GM12878 (cell line): ENCODE measurements around the gene SLC37A2. TPM values are rescaled to one million over a fixed set of nuclear protein-coding genes. Genes with fewer than 3 reads are reported as not detected.
"Not testable (repeated sequence)": the region's sequence is repeated elsewhere in the genome, so short reads cannot be mapped to it uniquely, and the experiment has no call there.

Experiments used
- ATAC-seq: fragments of 200-7000 bp; cut with Tn5 transposase; 3 replicates; pipeline ENCODE4 v1.9.1; 2020; ENCODE audit warnings: mild to moderate bottlenecking, moderate library complexity
- BruUV-seq: library from RNA; stranded (reverse); fragments of 400-500 nt; replicated peaks from 2 replicates; lab custom pipeline; 2021; lab: Mats Ljungman, UMichigan
- CTCF ChIA-PET: fragments of 300-600 bp; sonication (Branson Sonifier 250); formaldehyde crosslinking; extraction: SDS; loops from one replicate; lab custom pipeline; 2021; ENCODE audit warnings: inconsistent platforms; lab: Yijun Ruan, JAX
- POLR2A ChIA-PET: fragments of 350-600 bp; formaldehyde crosslinking; extraction: SDS; loops from one replicate; lab custom pipeline; 2021; ENCODE audit warnings: inconsistent platforms; lab: Charles Lee
- RAD21 ChIA-PET: fragments of 300-600 bp; sonication (Branson Sonifier 250); formaldehyde crosslinking; loops from one replicate; lab custom pipeline; 2023; ENCODE audit warnings: antibody characterized with exemption; ENCODE audit not compliant: unreplicated experiment; lab: Charles Lee
- SMC1A ChIA-PET: fragments of 300-600 bp; sonication (Branson Sonifier 250); formaldehyde crosslinking; loops from one replicate; lab custom pipeline; 2023; ENCODE audit not compliant: unreplicated experiment, uncharacterized antibody; lab: Charles Lee
- DNase-seq: peaks from one replicate; pipeline ENCODE4 v3.0.0-alpha.2; 2011; ENCODE audit warnings: low read depth, low spot score
- FAIRE-seq: peaks from 3 replicates; lab custom pipeline; 2011; peaks lifted over from hg19 to GRCh38; lab: Jason Lieb, UNC
- H2AFZ ChIP-seq: 2 replicates; pipeline ENCODE4 v1.6.0; 2011; ENCODE audit warnings: low read depth, low read length, control low read depth; ENCODE audit not compliant: control insufficient read depth
- H3K27ac ChIP-seq: 2 replicates; pipeline ENCODE4 v1.5.1; 2011; ENCODE audit warnings: control low read depth; ENCODE audit not compliant: control insufficient read depth, insufficient read depth
- H3K27me3 ChIP-seq, 2 experiments: replicated peaks in 1 of 2; 2 replicates each; pipeline versions ENCODE4 v1.6.0 to v1.6.1; 2011; ENCODE audit warnings: low read length in 1 of 2; ENCODE audit not compliant: control insufficient read depth in 2 of 2, insufficient read depth in 2 of 2
- H3K36me3 ChIP-seq, 2 experiments: 2 replicates each; pipeline ENCODE4 v1.5.1; 2011; ENCODE audit warnings: low read length in 1 of 2; ENCODE audit not compliant: control insufficient read depth in 2 of 2, insufficient read depth in 2 of 2
- H3K4me1 ChIP-seq: 2 replicates; pipeline ENCODE4 v1.6.1; 2011; ENCODE audit warnings: mild to moderate bottlenecking, low read length, moderate library complexity, mixed read lengths; ENCODE audit not compliant: control insufficient read depth, insufficient read depth
- H3K4me2 ChIP-seq: 2 replicates; pipeline ENCODE4 v1.6.0; 2011; ENCODE audit warnings: control low read depth; ENCODE audit not compliant: control insufficient read depth, insufficient read depth
- H3K4me3 ChIP-seq: fragments of 200-600 bp; sonication (generic); 2 replicates; pipeline ENCODE4 v1.5.1; 2016
- H3K79me2 ChIP-seq: 2 replicates; pipeline ENCODE4 v1.6.0; 2011; ENCODE audit warnings: low read length; ENCODE audit not compliant: control insufficient read depth, insufficient read depth
- H3K9ac ChIP-seq: 2 replicates; pipeline ENCODE4 v1.8.0; 2011; ENCODE audit warnings: low read length, control low read depth, mixed read lengths; ENCODE audit not compliant: control insufficient read depth, insufficient read depth
- H3K9me3 ChIP-seq: replicated peaks from 3 replicates; pipeline ENCODE4 v1.5.1; 2011; ENCODE audit warnings: mild to moderate bottlenecking, low read length; ENCODE audit not compliant: control insufficient read depth, insufficient read depth
- H4K20me1 ChIP-seq: 2 replicates; pipeline ENCODE4 v1.6.0; 2011; ENCODE audit not compliant: control insufficient read depth, insufficient read depth
- KAT2A ChIP-seq: conservative IDR thresholded peaks from 2 replicates; pipeline ENCODE4 v1.6.1; 2011; ENCODE audit warnings: low read depth, low read length; ENCODE audit not compliant: control insufficient read depth
- NFIC ChIP-seq: IDR thresholded peaks from 2 replicates; pipeline ENCODE4 v1.6.1; 2012; ENCODE audit warnings: low read depth, mild to moderate bottlenecking, inconsistent platforms, low read length, moderate library complexity
- NR2C1 ChIP-seq: fragments of 450-650 bp; IDR thresholded peaks from 2 replicates; pipeline ENCODE4 v1.6.1; 2017; ENCODE audit warnings: antibody characterized with exemption, mild to moderate bottlenecking, moderate library complexity
- SIX5 ChIP-seq: IDR thresholded peaks from 2 replicates; pipeline ENCODE4 v1.6.1; 2011; ENCODE audit warnings: mild to moderate bottlenecking, low read depth, low read length, moderate library complexity; ENCODE audit not compliant: severe bottlenecking
- WGBS: methylation state at CpG from one replicate; pipeline ENCODE4 v1.1.6; 2016; ENCODE audit warnings: low lambda C conversion rate; ENCODE audit not compliant: insufficient replicate concordance, insufficient coverage; ENCODE audit errors: missing lambda C conversion rate; 5-methylcytosine and 5-hydroxymethylcytosine counted together
- in situ Hi-C: fragments of 300-500 bp; cut with MboI; formaldehyde crosslinking; loops from 9 replicates; pipeline ENCODE4 v1.14.3; 2018; ENCODE audit warnings: mixed read lengths
- intact Hi-C: fragments of 100-400 bp; cut with micrococcal nuclease; formaldehyde crosslinking; loops from one replicate; pipeline ENCODE4 v1.14.2; 2022; ENCODE audit not compliant: unreplicated experiment
- polyA plus RNA-seq, 11 experiments: library from polyadenylated mRNA; depleted of rRNA in 4 of 11; unstranded in 6 of 11; stranded (reverse) in 5 of 11; fragments of >200 nt; fragmentation: Nextera tagmentation in 4 of 11; fragmentation: Illumina TruSeq in 1 of 11; extraction: Ambion mirVana in 4 of 11; extraction: Trizol in 1 of 11; gene quantifications; 1 replicate in 1 of 11; 2 replicates in 10 of 11; pipeline versions ENCODE4 v1.2.1 to v1.2.3, GENCODE V29; 2011 to 2016; ENCODE audit warnings: inconsistent platforms in 2 of 11, missing spikeins in 2 of 11, low read depth in 1 of 11
- total RNA-seq, 4 experiments: library from RNA; depleted of rRNA in 3 of 4; stranded (reverse); fragments of >200 nt in 3 of 4; fragmentation: Illumina TruSeq in 1 of 4; extraction: Trizol in 1 of 4; gene quantifications; 2 replicates each; pipeline versions ENCODE4 v1.2.1 to v1.2.3, GENCODE V29; 2013 to 2021
- TF ChIP-seq, protein P1 (sequence below), 3 experiments: IDR thresholded peaks in 2 of 3; conservative IDR thresholded peaks in 1 of 3; 2 replicates each; pipeline ENCODE4 v1.5.1; 2011; ENCODE audit warnings: low read depth in 3 of 3, low read length in 3 of 3, mild to moderate bottlenecking in 3 of 3, control low read depth in 2 of 3, moderate library complexity in 2 of 3, inconsistent platforms in 1 of 3, mixed read lengths in 1 of 3; ENCODE audit not compliant: control insufficient read depth in 2 of 3, insufficient read depth in 1 of 3; ENCODE audit errors: extremely low read depth in 1 of 3
- TF ChIP-seq, protein P2 (sequence below): fragments of 450-650 bp; IDR thresholded peaks from 2 replicates; pipeline ENCODE4 v1.6.1; 2017; ENCODE audit warnings: antibody characterized with exemption, mild to moderate bottlenecking, moderate library complexity

SLC37A2 gene
- total and polyA plus RNA-seq, 10 of the 15 experiments (the other 5 are each of a cell fraction or from before 2014, with no cell fraction given), result 0.26 to 9.8 (median 2.0) TPM

DNA sequence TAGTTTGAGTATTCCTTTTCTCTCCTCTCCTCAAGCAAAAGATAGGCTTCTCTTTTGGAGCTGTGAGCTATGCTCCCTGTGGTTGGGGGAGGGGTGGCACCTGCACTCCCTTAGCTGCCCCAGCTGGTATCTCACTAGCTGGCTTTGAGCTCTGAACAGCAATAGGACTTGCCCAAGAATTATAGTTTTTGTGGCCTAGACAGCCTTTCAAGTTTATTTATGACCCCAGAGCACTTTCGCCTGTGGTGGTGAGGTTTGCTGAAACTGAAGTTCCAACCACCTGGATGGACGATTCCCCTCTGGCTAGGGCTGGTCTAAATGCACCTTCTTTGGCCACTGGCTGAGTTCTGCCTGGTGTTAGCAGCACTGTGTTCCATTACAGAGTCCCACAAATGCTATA, 37.1 kb upstream of the SLC37A2 start (continued):
- TF ChIP-seq, protein P1, sequence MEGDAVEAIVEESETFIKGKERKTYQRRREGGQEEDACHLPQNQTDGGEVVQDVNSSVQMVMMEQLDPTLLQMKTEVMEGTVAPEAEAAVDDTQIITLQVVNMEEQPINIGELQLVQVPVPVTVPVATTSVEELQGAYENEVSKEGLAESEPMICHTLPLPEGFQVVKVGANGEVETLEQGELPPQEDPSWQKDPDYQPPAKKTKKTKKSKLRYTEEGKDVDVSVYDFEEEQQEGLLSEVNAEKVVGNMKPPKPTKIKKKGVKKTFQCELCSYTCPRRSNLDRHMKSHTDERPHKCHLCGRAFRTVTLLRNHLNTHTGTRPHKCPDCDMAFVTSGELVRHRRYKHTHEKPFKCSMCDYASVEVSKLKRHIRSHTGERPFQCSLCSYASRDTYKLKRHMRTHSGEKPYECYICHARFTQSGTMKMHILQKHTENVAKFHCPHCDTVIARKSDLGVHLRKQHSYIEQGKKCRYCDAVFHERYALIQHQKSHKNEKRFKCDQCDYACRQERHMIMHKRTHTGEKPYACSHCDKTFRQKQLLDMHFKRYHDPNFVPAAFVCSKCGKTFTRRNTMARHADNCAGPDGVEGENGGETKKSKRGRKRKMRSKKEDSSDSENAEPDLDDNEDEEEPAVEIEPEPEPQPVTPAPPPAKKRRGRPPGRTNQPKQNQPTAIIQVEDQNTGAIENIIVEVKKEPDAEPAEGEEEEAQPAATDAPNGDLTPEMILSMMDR (IDR thresholded peaks at IDR 0.05 in 2 of 3, conservative IDR thresholded peaks at IDR 0.05 in 1 of 3; ENCODE audit: control insufficient read depth in 2 of 3, extremely low read depth in 1 of 3, insufficient read depth in 1 of 3, low read depth in 3 of 3, low read length in 3 of 3), result no peak

DNA sequence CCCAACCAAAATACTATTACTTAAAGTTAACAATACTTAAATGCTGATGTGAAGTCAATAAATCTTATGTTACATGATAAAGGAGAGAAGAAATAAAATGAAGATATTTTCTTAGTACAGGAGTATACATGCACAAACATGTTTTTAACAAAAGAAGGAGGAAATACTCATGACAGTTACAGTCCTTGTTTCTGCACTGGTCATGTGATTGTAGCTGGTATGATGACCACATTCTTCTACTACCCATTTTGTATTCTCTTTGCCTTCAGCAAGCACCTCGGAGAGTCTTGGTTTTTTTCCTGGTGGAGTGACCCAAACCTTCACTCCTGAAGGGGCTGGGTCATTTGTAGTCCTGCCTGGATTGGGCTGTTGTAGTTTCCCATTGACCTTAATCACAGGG, 33.7 kb upstream of the SLC37A2 start:
- intact Hi-C loops, H3K9me3 ChIP-seq, H3K9ac ChIP-seq, FAIRE-seq, DNase-seq, ATAC-seq, CTCF ChIA-PET, H2AFZ ChIP-seq, SMC1A ChIA-PET, H3K4me2 ChIP-seq, RAD21 ChIA-PET, H3K27me3 ChIP-seq, H3K4me3 ChIP-seq, H3K4me1 ChIP-seq, H3K36me3 ChIP-seq, BruUV-seq, H3K27ac ChIP-seq, H3K79me2 ChIP-seq, POLR2A ChIA-PET, H4K20me1 ChIP-seq, in situ Hi-C loops: not testable (repeated sequence)
- WGBS, result 33% methylated on average over 1 of the region's 1 CpG

- peaks cover 2% of the 10 kb centered on the region; the same call in 1 of the 3 replicates for H3K9me3 ChIP-seq
- TF ChIP-seq NR2C1, result no peak
- TF ChIP-seq SIX5, result no peak
- TF ChIP-seq NFIC, result no peak
- TF ChIP-seq KAT2A, result no peak
- TF ChIP-seq, protein P2, sequence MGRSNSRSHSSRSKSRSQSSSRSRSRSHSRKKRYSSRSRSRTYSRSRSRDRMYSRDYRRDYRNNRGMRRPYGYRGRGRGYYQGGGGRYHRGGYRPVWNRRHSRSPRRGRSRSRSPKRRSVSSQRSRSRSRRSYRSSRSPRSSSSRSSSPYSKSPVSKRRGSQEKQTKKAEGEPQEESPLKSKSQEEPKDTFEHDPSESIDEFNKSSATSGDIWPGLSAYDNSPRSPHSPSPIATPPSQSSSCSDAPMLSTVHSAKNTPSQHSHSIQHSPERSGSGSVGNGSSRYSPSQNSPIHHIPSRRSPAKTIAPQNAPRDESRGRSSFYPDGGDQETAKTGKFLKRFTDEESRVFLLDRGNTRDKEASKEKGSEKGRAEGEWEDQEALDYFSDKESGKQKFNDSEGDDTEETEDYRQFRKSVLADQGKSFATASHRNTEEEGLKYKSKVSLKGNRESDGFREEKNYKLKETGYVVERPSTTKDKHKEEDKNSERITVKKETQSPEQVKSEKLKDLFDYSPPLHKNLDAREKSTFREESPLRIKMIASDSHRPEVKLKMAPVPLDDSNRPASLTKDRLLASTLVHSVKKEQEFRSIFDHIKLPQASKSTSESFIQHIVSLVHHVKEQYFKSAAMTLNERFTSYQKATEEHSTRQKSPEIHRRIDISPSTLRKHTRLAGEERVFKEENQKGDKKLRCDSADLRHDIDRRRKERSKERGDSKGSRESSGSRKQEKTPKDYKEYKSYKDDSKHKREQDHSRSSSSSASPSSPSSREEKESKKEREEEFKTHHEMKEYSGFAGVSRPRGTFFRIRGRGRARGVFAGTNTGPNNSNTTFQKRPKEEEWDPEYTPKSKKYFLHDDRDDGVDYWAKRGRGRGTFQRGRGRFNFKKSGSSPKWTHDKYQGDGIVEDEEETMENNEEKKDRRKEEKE, result no peak
- ATAC-seq (peak; percentile 40; the same call in 2 of the 3 replicates), DNase-seq (no peak), FAIRE-seq (no peak)
- in situ Hi-C loops (no loop called here), intact Hi-C loops (no loop called here)
- H3K4me2 ChIP-seq, result no peak overlapping the region
- no peaks in the 10 kb centered on the region for H3K79me2 ChIP-seq
- CTCF ChIA-PET, result no interaction called here
- 0% methylated on average over 1 of the region's 1 CpG for WGBS
- H3K27me3 ChIP-seq, result no peaks in the 10 kb centered on the region
- H4K20me1 ChIP-seq, result no peaks in the 10 kb centered on the region
- H3K27ac ChIP-seq, result no peak overlapping the region
- no peak overlapping the region for H3K9ac ChIP-seq
- SMC1A ChIA-PET, result no interaction called here
- no peak overlapping the region for H2AFZ ChIP-seq
- H3K4me3 ChIP-seq, result no peak overlapping the region
- H3K4me1 ChIP-seq, result no peaks in the 10 kb centered on the region
- POLR2A ChIA-PET, result no interaction called here
- BruUV-seq, result no TSS peak
- RAD21 ChIA-PET, result no interaction called here
- no peaks in the 10 kb centered on the region for H3K36me3 ChIP-seq
Observed at GRCh38 chr11:125036933-125037332, 26.2 kb upstream of the SLC37A2 start.
